Pulmonary artery endothelial cell (primary cell): ENCODE data around the gene BDNF. TPM values are rescaled to one million over a fixed set of nuclear protein-coding genes. Genes with fewer than 3 reads are reported as not detected.
"Not testable (repeated sequence)": the region's sequence is repeated elsewhere in the genome, so short reads cannot be mapped to it uniquely, and the experiment has no call there.

Experiments
- DNase-seq: peaks from one replicate; pipeline ENCODE4 v3.0.0-alpha.2; 2011; ENCODE audit warnings: low read depth, low spot score
- total RNA-seq: library from RNA; depleted of rRNA; stranded (reverse); fragments of >200 nt; gene quantifications from 2 replicates; pipeline ENCODE4 v1.2.3, GENCODE V29; 2014

BDNF gene
- total RNA-seq, 1 donor from 2014 or later: 3.4 TPM

DNA sequence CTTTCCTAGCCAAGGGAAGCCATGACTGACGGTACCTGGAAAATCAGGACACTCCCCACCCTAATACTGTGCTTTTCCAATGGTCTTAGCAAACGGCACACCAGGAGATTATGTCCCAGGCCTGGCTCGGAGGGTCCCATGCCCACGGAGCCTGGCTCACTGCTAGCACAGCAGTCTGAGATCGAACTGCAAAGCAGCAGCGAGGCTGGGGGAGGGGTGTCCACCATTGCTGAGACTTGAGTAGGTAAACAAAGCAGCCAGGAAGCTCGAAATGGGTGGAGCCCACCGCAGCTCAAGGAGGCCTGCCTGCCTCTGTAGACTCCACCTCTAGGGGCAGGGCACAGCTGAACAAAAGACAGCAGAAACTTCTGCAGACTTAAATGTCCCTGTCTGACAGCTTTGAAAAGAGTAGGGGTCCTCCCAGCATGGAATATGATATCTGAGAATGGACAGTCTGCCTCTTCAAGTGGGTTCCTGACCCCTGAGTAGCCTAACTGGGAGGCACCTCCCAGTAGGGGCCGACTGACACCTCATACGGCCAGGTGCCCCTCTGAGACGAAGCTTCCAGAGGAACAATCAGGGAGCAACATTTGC is 34.6 kb downstream of the BDNF start:
- DNase-seq: not testable (repeated sequence)

DNA sequence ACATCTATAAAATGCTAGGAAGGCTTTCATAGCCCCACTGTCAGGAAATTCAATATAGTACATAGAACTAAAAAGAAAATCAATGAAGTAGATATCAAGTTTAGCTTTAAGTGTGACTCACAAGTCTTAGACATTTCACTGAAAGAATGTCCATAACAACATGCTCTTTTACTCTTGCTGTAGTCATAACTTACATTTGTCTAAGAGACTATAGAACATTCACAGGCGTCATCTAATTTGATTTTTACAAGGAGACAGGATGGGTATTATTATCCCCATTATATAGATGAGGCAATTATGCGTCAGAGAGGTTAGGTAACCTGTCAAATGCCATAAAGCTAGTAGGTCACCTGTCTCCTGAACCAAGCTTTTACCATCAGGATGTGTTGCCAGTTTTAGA is 36.9 kb downstream of the BDNF start:
- no peak for DNase-seq

DNA sequence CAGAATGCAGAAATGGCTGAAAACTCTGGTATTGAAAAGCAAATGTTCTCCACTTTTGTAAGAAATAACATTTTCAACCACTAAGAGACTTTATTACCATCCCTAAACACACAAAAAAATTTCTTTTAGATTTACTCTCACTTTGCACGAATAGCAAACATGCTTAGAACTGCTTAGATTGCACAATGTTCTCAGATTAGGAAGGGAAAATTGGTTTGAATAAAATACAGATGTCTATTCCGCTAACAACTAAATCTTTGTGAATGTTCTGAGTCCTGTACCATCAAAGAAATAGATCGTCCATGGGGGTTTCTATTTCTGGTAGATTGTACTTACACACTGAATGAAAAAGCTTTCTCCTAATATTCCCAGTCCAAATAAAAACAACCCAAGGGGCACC is 40.1 kb downstream of the BDNF start:
- DNase-seq: no peak

DNA sequence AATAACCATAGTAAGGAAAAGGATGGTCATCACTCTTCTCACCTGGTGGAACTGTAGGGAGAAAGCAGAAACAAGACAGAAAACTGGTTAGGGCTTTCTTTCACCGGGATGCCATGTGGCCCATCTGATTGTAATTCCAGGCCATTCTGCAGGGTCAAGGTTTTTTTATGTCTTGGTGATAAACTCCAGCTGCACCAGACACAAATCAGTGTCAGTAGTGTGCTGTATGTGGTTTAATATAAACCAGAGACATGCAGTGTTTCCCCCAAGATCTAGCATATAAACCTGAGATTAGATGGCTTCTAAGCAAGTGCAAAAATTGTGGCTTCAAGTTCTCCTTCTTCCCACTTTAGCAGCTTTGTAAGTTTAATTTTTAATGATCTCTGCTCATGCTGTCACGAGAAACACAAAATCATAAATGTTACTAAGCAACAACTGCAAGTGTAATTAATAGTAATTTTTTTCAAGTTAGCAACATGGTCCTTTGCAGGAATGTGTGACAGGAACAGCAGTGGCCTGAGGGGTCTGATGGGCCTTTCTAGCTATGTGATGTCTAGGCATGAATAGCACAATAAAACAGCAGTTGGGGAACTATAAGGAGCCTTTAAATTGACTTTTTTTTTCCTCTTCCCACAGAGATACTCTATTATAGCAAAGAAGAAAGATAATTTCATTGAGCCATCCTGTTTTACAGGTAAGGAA is 41.6 kb downstream of the BDNF start:
- DNase-seq: no peak

- DNase-seq: no peak
Observed at GRCh38 chr11:27656806-27657483, 43.3 kb downstream of the BDNF start.

DNA sequence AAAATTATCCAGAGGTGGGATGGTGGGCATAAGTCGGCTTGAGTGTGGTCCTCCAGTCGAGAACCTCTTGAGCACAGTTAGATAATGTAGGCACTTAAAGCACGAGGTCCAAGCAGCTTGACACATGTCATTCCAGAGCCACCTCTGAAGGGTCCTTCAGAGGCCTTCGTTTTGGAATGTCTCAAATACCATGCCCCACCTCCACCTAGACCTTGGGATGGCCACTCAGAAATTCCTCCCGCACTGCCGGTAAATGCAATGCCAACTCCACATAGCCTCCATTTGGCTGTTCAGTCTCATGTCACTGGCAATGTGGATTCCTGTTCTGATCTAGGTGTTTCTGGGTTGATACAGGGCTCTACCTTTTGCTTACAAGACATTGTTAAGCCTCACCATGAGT is 43.9 kb downstream of the BDNF start:
- no peak for DNase-seq

GRCh38 chr11:27653990-27654758 is 46.1 kb downstream of the BDNF start:
- DNase-seq: no peak

- no peak for DNase-seq
Observed at GRCh38 chr11:27651711-27652110, 48.5 kb downstream of the BDNF start.

GRCh38 chr11:27650988-27651387 is 49.3 kb downstream of the BDNF start:
- DNase-seq: no peak

DNA sequence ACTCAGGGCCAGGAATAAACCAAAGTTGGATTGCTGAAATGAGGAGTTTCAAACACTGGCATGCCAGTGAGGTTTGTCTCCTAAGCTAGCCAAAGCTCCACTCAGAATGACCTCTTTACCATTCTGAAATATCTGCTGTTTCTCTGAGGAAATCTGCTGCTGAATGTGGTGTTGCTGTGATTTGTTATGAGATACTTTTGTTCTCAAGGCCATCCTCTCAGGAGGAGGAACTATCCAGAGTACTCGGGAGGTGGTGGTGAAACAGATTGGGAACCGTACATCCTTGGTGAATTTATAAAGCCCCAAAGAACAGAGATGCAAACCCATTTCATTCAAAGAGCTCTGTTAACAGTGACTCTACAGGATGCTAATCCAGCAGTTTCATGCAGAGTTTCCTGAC is 50.5 kb downstream of the BDNF start:
- DNase-seq: no peak

GRCh38 chr11:27648840-27649239 is 51.4 kb downstream of the BDNF start:
- no peak for DNase-seq

DNA sequence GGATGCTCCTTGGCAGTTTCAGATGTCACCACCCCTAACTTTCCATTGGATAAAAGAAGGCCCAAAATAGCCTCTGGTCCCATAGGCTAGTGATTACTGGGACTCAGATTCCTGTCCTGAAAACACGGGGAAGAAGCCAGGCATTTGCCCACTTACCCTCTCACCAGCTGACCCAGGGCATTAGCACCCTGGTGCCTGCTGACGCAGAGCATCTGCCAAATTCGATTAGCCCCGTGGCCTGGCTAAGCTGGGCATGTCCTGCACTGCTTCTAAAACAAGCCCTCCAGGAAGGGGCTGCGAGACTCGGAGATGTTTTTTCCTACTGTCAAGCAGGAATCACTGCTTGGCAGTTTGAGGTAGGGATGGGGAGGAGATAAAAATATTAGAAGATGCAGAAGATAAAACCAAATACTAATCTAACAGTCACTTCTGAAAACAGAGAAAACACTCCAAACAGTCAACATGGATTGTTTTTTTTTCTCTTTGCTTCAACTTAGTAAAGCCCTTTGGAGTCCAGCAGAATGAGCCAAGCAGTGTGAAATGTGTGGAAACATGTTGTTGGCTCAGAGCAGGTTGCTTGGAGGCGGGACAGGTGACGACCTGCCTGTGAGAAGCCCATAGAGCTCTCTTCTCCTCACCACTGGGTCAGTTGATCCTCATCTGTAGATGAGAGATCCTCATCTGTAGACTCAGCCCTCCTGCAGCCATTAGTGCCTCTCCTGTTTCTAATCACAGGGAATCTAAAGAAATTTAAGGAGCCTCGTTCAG is 54.0 kb downstream of the BDNF start:
- DNase-seq: no peak

- no peak for DNase-seq
Observed at GRCh38 chr11:27642954-27643353, 57.3 kb downstream of the BDNF start.

DNA sequence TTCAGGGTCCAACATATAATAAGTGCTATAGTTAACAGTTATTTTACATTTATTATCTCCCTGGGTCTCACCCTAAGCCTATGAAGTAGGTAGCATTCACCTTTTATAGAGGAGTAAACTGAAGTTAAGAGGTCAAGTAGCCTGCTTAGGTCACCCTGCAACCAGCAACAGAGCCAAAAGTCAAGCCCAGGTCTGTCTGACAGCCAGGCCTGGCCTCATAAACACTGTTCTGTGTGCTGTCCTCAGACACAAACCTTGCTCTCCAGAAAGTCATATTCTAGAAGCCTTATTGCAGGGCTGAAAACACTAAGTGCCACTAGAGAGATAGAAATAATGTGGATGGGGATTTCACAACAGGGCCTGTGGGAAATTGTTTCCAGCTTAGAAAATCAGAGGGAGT is 59.3 kb downstream of the BDNF start:
- DNase-seq: no peak

DNA sequence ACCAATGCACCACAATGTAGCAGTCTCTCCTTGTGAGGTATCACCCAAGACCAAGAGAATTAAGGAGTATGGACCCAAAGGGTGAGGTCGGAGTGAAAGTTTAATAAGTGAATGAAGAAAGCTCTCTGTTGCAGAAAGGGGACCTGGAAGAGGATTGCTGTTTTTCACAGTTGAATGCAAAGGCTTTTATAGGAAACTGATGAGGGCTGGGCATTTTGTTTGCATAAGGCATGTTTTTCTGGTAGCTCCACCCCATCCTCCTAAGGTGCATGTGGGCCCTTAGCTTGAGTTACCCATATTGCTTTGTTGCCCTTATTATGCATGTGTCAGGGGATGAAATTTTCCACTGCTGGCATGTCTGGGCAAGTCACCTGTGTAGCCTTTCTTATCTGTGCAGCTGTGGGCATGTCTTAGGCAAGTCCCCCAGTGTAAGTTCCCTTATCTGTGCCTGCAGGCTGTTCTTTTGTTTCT is 64.7 kb downstream of the BDNF start:
- DNase-seq: no peak

- not testable (repeated sequence) for DNase-seq
Observed at GRCh38 chr11:27634776-27635175, 65.5 kb downstream of the BDNF start.

- DNase-seq: not testable (repeated sequence)
Observed at GRCh38 chr11:27634282-27634681, 66.0 kb downstream of the BDNF start.

- DNase-seq: not testable (repeated sequence)
Observed at GRCh38 chr11:27629023-27629422, 71.2 kb downstream of the BDNF start.

DNA sequence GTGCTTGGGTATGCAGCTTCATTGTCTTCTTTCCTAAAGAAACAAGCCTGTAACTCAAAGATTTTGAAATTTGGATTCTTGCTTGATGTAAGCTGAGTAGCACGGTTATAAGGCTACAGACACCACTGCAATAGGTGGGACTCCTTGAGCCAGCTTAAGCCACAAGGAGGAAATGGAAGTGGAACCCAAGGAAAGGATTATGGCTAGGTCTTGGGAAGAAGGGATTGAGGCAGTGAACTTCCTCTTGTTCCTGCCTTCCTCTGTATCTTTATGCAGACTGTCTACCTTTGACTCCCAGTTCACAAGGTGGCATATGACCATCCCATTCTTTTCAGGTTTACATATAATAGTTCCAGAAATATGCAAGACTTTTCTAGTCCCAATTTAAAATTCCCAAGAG is 72.3 kb downstream of the BDNF start:
- DNase-seq: no peak

- DNase-seq: no peak
Observed at GRCh38 chr11:27626938-27627586, 73.2 kb downstream of the BDNF start.
